ENCODE data around the gene FBXL14.

The FBXL14 gene

GRCh38 chr12:1630827-1631591 lies 36.6 kb upstream of the FBXL14 start:
- Mint-ChIP-seq H3K4me3 (peak overlapping the region; percentile 65), H3K27ac (no peak overlapping the region)

DNA sequence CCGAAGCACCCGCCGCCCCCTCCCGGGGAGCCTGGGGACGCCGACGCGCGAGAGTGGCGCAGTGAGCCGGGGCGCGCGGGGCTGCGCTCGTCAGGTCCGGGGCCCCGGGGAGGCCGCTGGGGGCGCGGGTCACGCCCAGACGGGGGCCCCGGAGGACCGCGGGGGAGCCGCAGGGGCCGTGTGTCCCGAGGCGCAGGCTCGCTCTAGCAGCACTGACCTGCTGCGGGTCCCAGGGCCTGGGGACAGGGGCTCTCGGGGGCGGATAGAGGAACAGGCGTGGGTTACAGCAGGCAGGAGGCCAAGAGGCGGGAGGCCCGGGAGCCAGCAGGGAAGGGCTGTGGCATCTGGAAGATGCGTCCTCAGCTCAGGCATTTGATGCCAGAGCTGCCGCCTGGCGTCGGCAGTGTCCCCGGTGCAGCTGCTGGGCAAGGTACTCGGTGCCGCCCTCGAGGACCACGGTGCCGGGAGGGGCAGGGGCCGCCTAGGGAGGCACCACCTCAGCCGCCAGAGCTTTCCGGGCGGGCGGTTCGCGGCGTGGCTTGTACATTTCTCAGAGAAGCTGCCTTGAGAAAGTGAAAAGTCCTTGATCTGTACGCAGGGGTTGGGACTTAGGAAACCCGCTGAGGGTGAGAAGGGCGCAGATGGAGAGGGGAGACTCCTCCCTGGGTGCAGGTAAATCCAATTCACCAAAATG lies 35.9 kb upstream of the FBXL14 start:
- no peak overlapping the region for H3K27ac Mint-ChIP-seq
- intact Hi-C loops (cut with micrococcal nuclease), result no loop called here
- peaks cover 81% of the 10 kb centered on the region for H3K4me1 Mint-ChIP-seq (ENCODE audit: low read depth)
- peaks cover 94% of the 10 kb centered on the region for H3K36me3 Mint-ChIP-seq (ENCODE audit: low read depth)
- peak overlapping the region; percentile 65 for H3K4me3 Mint-ChIP-seq
- peaks cover 32% of the 10 kb centered on the region for H3K27me3 Mint-ChIP-seq
- no peaks in the 10 kb centered on the region for H3K9me3 Mint-ChIP-seq

More at GRCh38 chr12:1630827-1631591, 36.6 kb upstream of the FBXL14 start:
- peaks cover 86% of the 10 kb centered on the region for H3K4me1 Mint-ChIP-seq (ENCODE audit: low read depth)
- H3K9me3 Mint-ChIP-seq, result no peaks in the 10 kb centered on the region
- H3K36me3 Mint-ChIP-seq (ENCODE audit: low read depth), result peaks cover 94% of the 10 kb centered on the region
- intact Hi-C loops (cut with micrococcal nuclease), result no loop called here
- H3K27me3 Mint-ChIP-seq, result peaks cover 32% of the 10 kb centered on the region

- Mint-ChIP-seq H3K27ac (no peak overlapping the region), H3K4me1 (ENCODE audit: low read depth) (peaks cover 81% of the 10 kb centered on the region), H3K36me3 (ENCODE audit: low read depth) (peaks cover 94% of the 10 kb centered on the region), H3K27me3 (peaks cover 32% of the 10 kb centered on the region), H3K9me3 (no peaks in the 10 kb centered on the region), H3K4me3 (peak overlapping the region; percentile 65)
- intact Hi-C loops (cut with micrococcal nuclease), result no loop called here
These were observed 35.2 kb upstream of the FBXL14 start for GRCh38 chr12:1629338-1630132.

- peaks cover 81% of the 10 kb centered on the region for H3K4me1 Mint-ChIP-seq (ENCODE audit: low read depth)
- H3K9me3 Mint-ChIP-seq, result no peaks in the 10 kb centered on the region
- H3K36me3 Mint-ChIP-seq (ENCODE audit: low read depth), result peaks cover 94% of the 10 kb centered on the region
- H3K4me3 Mint-ChIP-seq, result peak within 1 kb of the TSS; percentile 65
- intact Hi-C loops (cut with micrococcal nuclease), result no loop called here
- no peak within 1 kb of the TSS for H3K27ac Mint-ChIP-seq
- peaks cover 32% of the 10 kb centered on the region for H3K27me3 Mint-ChIP-seq
These were observed 34.4 kb upstream of the FBXL14 start, which contains the start of gene WNT5B for GRCh38 chr12:1628666-1629337. TSS of gene WNT5B (plus strand) at chr12:1629231. CDS start at chr12:1631355, 2,124 bp downstream.

DNA sequence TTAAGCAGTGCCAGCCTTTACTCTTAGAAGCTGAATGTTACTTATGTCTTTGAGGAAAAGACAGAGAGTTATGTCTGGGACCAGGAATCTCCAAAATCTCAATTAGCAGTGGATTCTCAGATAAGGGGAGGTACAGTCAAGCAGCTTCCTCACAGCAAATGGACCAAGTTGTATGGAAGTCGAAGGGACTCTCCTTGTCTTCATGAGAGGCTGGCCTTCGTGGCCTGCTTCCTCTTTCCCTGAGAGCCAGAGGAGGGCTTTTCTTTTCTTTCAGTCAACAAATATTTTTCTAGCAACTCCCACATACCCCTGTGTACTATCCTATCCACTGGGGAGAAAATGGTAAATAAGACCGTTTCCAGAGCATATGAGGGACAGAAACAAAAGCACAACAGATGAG lies 28.0 kb upstream of the FBXL14 start:
- intact Hi-C loops (cut with micrococcal nuclease), result no loop called here
- H3K36me3 Mint-ChIP-seq (ENCODE audit: low read depth), result peaks cover 97% of the 10 kb centered on the region
- H3K27ac Mint-ChIP-seq, result peak overlapping the region; percentile 67
- no peak overlapping the region for H3K4me3 Mint-ChIP-seq
- peaks cover 69% of the 10 kb centered on the region for H3K4me1 Mint-ChIP-seq (ENCODE audit: low read depth)
- peaks cover 2% of the 10 kb centered on the region for H3K27me3 Mint-ChIP-seq
- H3K9me3 Mint-ChIP-seq, result no peaks in the 10 kb centered on the region

DNA sequence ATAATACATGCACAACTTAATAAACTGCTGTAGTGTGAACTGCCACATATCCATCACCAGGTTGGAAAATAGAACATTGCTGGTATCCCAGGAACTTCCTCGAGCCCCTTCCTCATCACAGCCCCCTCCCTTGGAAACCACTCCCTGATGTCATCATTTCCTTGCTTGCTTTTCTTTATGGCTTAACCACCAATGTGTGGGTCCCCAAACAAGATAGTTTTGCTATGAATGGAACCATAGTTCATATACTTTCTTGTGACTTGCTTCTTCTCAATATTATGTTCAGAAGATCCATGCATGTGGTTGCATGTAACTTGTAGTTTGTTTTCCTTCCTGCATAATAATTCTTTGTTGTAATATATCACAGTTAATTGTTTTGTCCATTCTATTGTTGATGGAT lies 25.7 kb upstream of the FBXL14 start:
- intact Hi-C loops (cut with micrococcal nuclease), result no loop called here
- Mint-ChIP-seq H3K4me1 (ENCODE audit: low read depth) (peaks cover 73% of the 10 kb centered on the region), H3K36me3 (ENCODE audit: low read depth) (peaks cover 83% of the 10 kb centered on the region), H3K4me3 (peak overlapping the region; percentile 67), H3K27me3 (no peaks in the 10 kb centered on the region), H3K9me3 (no peaks in the 10 kb centered on the region), H3K27ac (no peak overlapping the region)

DNA sequence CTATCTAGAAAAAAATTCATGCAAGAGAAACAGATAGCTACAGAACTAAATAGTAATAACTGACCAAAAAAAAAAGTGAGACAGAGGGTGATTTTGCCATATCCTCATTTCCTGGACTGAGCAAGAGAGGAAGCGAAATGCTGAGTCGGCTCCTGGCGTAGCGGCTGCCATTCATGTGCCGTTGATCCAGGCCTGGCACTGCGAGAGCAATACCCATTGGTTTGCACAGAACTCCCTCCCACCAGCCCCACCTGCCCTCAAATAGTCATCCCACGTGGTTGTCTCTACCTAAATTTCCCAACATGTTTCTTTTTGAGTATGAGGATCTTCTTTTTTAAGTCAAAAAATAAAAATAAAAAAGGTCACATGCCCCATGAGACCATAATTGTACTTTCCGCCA lies 25.2 kb upstream of the FBXL14 start:
- Mint-ChIP-seq H3K9me3 (no peaks in the 10 kb centered on the region), H3K27ac (peak overlapping the region; percentile 77), H3K4me1 (ENCODE audit: low read depth) (peaks cover 73% of the 10 kb centered on the region), H3K27me3 (no peaks in the 10 kb centered on the region), H3K4me3 (peak overlapping the region; percentile 88), H3K36me3 (ENCODE audit: low read depth) (peaks cover 78% of the 10 kb centered on the region)
- intact Hi-C loops (cut with micrococcal nuclease), result no loop called here

GRCh38 chr12:1619159-1619558 lies 24.8 kb upstream of the FBXL14 start:
- peaks cover 73% of the 10 kb centered on the region for H3K4me1 Mint-ChIP-seq (ENCODE audit: low read depth)
- peak overlapping the region; percentile 88 for H3K4me3 Mint-ChIP-seq
- intact Hi-C loops (cut with micrococcal nuclease), result no loop called here
- no peaks in the 10 kb centered on the region for H3K27me3 Mint-ChIP-seq
- H3K27ac Mint-ChIP-seq, result peak overlapping the region; percentile 77
- H3K36me3 Mint-ChIP-seq (ENCODE audit: low read depth), result peaks cover 74% of the 10 kb centered on the region
- H3K9me3 Mint-ChIP-seq, result no peaks in the 10 kb centered on the region

DNA sequence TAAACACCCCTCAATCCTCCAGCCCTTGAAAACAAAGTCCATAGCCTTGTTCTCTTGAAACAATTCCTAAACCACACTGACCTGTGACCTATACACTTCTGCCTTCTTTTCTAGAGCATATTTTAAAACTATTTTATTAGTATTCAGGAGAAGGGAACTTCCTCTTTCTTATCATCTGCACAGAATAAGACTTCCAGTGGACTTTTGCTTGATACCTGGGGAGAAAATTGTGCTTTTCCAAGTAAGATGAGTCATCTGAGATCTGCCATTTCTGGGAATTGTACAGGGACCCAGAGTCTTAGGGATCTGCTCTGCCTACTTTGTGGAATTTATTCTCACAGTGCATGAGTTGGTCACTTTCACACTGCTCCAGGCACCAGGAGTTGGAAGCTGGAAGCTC lies 24.1 kb upstream of the FBXL14 start:
- no peaks in the 10 kb centered on the region for H3K27me3 Mint-ChIP-seq
- intact Hi-C loops (cut with micrococcal nuclease), result no loop called here
- peaks cover 67% of the 10 kb centered on the region for H3K36me3 Mint-ChIP-seq (ENCODE audit: low read depth)
- H3K4me1 Mint-ChIP-seq (ENCODE audit: low read depth), result peaks cover 67% of the 10 kb centered on the region
- peak overlapping the region; percentile 77 for H3K27ac Mint-ChIP-seq
- H3K4me3 Mint-ChIP-seq, result peak overlapping the region; percentile 88
- H3K9me3 Mint-ChIP-seq, result no peaks in the 10 kb centered on the region

DNA sequence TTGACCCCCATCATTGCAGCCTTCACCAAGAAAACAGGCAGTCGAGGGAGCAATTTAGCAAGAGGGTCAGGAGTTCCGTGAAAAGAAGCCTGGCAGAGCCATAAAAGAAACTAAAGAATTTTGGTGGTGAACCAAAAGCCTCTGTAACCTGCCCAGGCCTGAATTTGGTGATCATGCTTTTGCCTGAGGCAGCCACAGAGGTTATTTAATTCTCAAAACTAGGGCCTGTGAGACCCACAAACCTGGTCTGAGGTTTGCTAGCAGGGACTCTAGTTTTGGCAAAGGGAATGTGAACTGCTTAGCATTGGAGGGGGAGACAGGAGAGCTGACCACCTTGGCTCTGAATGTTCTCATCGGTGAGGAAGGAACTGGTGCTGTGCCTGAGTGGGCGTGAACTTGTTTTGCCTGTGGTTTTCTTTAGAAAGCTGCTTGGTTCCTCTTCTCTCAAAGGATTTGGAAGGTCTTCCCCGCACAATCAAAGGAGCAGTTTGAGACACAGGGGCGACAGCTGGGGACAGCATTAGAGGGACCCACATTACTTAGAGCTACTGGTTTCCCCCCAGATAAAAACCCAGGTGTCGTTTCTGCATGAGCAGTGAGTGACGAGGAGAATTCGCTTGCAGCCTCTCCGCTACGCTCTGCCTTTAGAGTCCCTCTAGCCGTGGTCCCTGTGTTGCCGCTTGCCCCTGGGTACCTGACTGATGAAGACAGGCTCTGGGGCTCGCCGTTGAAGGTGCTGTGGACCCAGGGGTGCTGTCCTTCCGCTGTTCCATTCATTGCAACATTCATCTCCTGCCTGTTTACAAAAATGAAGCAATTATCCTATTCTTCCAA lies 22.1 kb upstream of the FBXL14 start:
- H3K9me3 Mint-ChIP-seq, result no peaks in the 10 kb centered on the region
- H3K27ac Mint-ChIP-seq, result peak overlapping the region; percentile 77
- peak overlapping the region; percentile 88 for H3K4me3 Mint-ChIP-seq

GRCh38 chr12:1614360-1614759 lies 20.0 kb upstream of the FBXL14 start:
- H3K36me3 Mint-ChIP-seq (ENCODE audit: low read depth), result peaks cover 27% of the 10 kb centered on the region
- H3K4me1 Mint-ChIP-seq (ENCODE audit: low read depth), result peaks cover 35% of the 10 kb centered on the region
- H3K4me3 Mint-ChIP-seq, result no peak overlapping the region
- H3K27me3 Mint-ChIP-seq, result no peaks in the 10 kb centered on the region
- no peaks in the 10 kb centered on the region for H3K9me3 Mint-ChIP-seq
- H3K27ac Mint-ChIP-seq, result peak overlapping the region; percentile 69
- intact Hi-C loops (cut with micrococcal nuclease), result no loop called here

More for the DNA sequence above, 22.1 kb upstream of the FBXL14 start:
- Mint-ChIP-seq H3K27me3 (no peaks in the 10 kb centered on the region), H3K36me3 (ENCODE audit: low read depth) (peaks cover 47% of the 10 kb centered on the region), H3K4me1 (ENCODE audit: low read depth) (peaks cover 56% of the 10 kb centered on the region)
- intact Hi-C loops (cut with micrococcal nuclease), result no loop called here

- Mint-ChIP-seq H3K4me3 (no peak overlapping the region), H3K4me1 (ENCODE audit: low read depth) (peaks cover 31% of the 10 kb centered on the region), H3K36me3 (ENCODE audit: low read depth) (peaks cover 22% of the 10 kb centered on the region), H3K27ac (no peak overlapping the region), H3K27me3 (no peaks in the 10 kb centered on the region), H3K9me3 (no peaks in the 10 kb centered on the region)
- intact Hi-C loops (cut with micrococcal nuclease), result no loop called here
These were observed 19.5 kb upstream of the FBXL14 start for GRCh38 chr12:1613860-1614259.
